MG63 (cell line): ENCODE results near the gene ZNF639. TPM values are rescaled to one million over a fixed set of nuclear protein-coding genes. Genes with fewer than 3 reads are reported as not detected.
"Not testable (repeated sequence)": the region's sequence is repeated elsewhere in the genome, so short reads cannot be mapped to it uniquely, and the experiment has no call there.

Source experiments
- DNase-seq: peaks from one replicate; pipeline ENCODE4 v3.0.0-alpha.2; 2020
- H3K27me3 ChIP-seq: fragments of 250-450 bp; sonication (Bioruptor Pico); 2 replicates; pipeline ENCODE4 v1.5.1; 2020; ENCODE audit warnings: mild to moderate bottlenecking, moderate library complexity
- H3K36me3 ChIP-seq: fragments of 250-450 bp; sonication (Bioruptor Pico); 2 replicates; pipeline ENCODE4 v1.5.1; 2020; ENCODE audit warnings: mild to moderate bottlenecking, moderate library complexity
- H3K4me3 ChIP-seq: fragments of 250-450 bp; sonication (Bioruptor Pico); 2 replicates; pipeline ENCODE4 v1.5.1; 2020; ENCODE audit warnings: mild to moderate bottlenecking, moderate library complexity
- H3K9me3 ChIP-seq: fragments of 250-450 bp; sonication (Bioruptor Pico); 2 replicates; pipeline ENCODE4 v1.5.1; 2020; ENCODE audit warnings: mild to moderate bottlenecking, moderate library complexity
- total RNA-seq: library from RNA; depleted of rRNA; stranded (reverse); fragments of >200 nt; shearing (Covaris generic); gene quantifications from 2 replicates; pipeline ENCODE4 v1.2.3, GENCODE V29; 2014; ENCODE audit warnings: low replicate concordance

Gene ZNF639
- total RNA-seq, 1 experiment from 2014 or later, result 89.9 TPM

DNA sequence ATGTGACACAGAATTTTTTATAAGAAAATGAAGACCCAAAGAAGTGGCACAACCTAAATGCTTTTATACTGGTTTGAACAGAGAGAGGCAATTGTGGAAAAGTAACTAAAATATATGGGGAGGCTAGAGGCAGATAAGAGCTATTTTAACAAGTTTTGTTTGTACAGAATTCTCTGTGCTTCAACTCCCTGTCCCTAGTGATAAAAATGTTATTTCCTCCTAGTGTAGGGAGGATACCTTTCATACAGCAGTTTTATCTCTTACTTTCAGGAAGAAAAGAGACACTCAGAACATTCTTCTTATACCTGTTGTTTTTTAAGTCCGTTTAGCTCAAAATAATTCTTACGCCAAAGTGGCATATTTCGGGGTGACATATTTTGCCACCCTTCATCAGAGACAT, 21.2 kb upstream of the ZNF639 start:
- Histone ChIP-seq H3K36me3 (no peaks in the 10 kb centered on the region), H3K9me3 (no peaks in the 10 kb centered on the region), H3K4me3 (no peak overlapping the region)

DNA sequence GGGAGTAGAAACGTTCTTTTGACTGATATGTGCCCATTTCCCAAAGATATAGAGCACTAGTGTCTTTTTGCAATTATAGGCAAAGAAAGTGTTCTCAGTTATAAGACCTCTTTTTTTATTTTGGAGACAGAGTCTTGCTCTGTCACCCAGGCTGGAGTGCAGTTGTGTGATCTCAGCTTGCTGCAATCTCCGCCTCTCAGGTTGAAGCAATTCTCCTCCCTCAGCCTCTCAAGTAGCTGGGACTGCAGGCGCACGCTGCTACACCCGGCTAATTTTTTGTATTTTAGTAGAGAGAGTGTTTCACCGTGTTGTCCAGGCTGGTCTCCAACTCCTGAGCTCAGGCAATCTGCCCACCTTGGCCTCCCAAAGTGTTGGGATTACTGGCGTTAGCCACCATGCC, 20.7 kb upstream of the ZNF639 start:
- Histone ChIP-seq H3K36me3 (no peaks in the 10 kb centered on the region), H3K27me3 (no peaks in the 10 kb centered on the region; the same call in 1 of the 2 replicates), H3K4me3 (no peak overlapping the region), H3K9me3 (no peaks in the 10 kb centered on the region)
- no peak for DNase-seq

More for the DNA sequence above, 21.2 kb upstream of the ZNF639 start:
- no peaks in the 10 kb centered on the region; the same call in 1 of the 2 replicates for H3K27me3 ChIP-seq
- DNase-seq, result no peak

DNA sequence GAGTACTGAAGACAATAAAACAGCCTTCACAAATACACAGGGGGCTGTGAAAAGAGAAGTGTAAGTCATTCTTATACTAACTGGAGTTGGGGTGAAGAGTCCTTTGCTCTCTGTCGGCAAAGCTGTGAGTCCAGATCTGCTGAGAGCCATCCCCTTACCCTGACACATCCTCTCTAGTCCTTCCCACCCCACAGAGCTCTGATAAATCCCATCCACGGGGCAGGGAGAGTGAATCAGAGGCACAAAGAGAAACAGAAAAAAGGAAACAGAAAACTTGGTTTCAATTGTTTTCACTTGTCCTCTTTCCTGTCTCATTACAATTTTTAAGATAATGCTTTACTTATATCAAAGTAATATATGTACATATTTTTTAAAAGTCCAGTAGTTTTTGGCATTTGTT, 18.2 kb upstream of the ZNF639 start:
- no peak for DNase-seq
- Histone ChIP-seq H3K9me3 (no peaks in the 10 kb centered on the region), H3K36me3 (no peaks in the 10 kb centered on the region), H3K4me3 (no peak overlapping the region), H3K27me3 (no peaks in the 10 kb centered on the region; the same call in 1 of the 2 replicates)

DNA sequence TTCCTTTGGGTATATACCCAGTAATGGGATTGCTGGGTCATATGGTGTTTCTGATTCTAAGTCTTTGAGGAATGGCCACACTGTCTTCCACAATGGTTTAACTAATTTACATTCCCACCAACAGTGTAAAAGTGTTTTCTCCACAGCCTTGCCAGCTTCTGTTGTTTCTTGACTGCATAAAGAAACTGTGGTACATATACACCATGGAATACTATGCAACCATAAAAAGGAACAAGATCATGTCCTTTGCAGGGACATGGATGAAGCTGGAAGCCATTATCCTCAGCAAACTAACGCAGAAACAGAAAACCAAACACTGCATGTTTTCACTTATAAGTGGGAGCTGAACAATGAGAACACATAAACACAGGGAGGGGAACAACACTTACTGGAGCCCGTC, 15.5 kb upstream of the ZNF639 start:
- not testable (repeated sequence) for H3K36me3 ChIP-seq, H3K4me3 ChIP-seq, H3K27me3 ChIP-seq, DNase-seq, H3K9me3 ChIP-seq

DNA sequence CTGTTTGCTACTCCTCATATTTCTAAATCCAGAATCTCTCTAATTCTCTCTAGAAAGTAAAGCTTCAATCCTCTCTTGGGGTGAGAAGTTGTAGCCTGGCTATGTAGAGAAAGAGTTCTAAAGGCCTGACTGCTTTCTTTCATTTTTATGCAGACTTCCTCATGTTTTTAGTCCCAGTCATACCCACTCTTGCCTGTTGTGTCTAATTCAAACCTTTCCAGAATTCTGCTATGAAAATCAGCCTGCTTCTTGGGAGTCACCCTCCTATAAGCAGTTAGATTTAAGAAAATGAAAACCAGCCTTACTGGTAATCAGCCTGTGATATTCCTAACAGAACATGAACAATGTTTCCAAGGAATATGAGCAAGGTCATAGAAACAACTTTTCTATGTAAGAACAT, 14.8 kb upstream of the ZNF639 start:
- Histone ChIP-seq H3K27me3 (peaks cover 3% of the 10 kb centered on the region), H3K9me3 (no peaks in the 10 kb centered on the region), H3K4me3 (no peak overlapping the region), H3K36me3 (no peaks in the 10 kb centered on the region)
- DNase-seq, result no peak

DNA sequence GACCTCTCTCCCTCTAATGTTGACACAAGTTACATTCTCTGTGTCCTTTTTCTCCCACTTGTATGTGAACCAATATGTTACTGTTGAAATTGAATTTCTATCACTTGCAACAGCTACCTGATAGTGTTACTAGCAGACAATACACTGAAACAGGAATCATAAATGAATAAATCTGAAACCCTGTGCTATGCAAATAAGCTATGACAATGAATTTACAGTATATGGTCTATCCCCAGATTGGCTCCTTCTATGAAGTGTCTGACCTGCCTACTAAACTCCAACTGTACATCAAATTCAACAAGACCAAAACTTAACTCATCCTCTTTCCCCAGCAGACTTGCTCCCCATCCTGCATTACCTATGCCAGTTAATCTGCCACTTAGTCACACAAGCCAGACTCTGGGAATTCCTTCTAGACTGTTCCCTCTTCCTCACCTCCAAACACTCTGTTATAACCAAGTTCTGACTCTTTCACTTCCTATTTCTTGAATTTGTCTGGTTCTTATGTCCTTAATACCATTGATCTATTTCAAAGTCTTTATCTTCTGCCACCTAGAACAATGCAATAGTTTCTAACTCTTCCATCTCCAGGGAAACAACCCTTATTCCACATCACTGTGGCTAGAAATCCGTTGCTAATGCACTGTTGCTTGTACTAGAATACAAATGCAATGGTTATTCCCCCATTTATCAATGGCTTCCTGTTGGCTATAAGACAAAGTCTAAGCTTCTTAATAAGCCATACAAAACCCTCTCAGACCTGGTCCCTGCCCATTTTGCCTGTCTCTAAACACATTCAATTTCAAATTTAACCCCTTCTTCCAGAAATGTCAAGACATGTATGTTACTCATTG, 13.4 kb upstream of the ZNF639 start:
- no peak overlapping the region for H3K4me3 ChIP-seq
- H3K36me3 ChIP-seq, result no peaks in the 10 kb centered on the region
- DNase-seq, result no peak
- H3K27me3 ChIP-seq, result peaks cover 3% of the 10 kb centered on the region; the same call in 1 of the 2 replicates
- no peaks in the 10 kb centered on the region for H3K9me3 ChIP-seq

DNA sequence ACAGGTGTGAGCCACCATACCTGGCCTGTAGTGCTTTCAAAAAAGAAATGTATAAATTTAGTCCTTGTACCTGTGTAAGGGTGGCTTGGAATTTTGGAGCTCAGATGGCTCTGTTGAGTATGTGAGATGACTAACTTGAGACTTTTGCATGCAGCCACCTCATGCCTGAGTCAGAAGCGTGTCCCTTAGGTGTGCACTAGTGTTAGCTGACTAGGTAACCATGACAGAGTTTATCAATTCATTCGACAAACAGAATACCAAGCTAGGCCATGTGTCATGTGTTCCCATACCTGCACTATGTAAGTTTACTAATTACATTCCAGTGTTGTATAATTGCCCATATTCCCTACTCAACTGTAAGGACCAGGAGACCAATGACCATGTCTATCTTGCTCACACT, 4.0 kb upstream of the ZNF639 start:
- DNase-seq, result no peak
- no peaks in the 10 kb centered on the region for H3K27me3 ChIP-seq
- H3K9me3 ChIP-seq, result no peaks in the 10 kb centered on the region
- 0 out of 2 replicates have a peak, but pooled peaks cover under 1% of the 10 kb centered on the region for H3K36me3 ChIP-seq
- H3K4me3 ChIP-seq, result no peak overlapping the region

DNA sequence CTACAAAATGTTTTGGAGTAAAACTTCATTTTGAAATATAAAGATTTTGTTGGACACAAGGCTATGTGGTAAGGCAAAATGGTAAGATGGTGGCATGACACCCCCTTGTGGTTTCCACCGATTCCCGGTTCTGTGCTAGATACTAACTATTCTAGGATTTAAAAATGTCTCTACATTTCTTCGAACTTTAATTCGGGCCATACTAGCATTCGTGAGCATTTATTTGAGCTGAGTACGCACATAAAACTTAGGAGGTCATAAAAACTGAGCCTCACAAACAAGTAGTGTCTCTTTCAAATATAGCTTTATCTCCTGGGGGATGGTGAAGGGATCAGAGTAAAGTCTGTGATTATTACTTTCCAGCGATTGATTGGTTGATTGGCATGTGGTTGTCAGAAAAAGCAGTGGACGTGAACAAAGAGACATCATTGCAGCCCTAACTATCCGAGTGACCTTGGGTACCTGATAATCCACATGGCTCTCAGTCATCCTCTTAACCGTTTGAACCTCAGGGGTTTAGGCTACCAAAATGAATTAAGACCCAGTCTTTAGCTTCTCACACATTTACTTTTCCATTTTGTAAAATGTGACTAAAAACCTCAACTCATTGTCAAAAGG, 1.1 kb upstream of the ZNF639 start:
- Histone ChIP-seq H3K27me3 (no peaks in the 10 kb centered on the region), H3K9me3 (no peaks in the 10 kb centered on the region), H3K4me3 (peak overlapping the region; percentile 89), H3K36me3 (peaks cover 28% of the 10 kb centered on the region)
- peak; percentile 55 for DNase-seq

DNA sequence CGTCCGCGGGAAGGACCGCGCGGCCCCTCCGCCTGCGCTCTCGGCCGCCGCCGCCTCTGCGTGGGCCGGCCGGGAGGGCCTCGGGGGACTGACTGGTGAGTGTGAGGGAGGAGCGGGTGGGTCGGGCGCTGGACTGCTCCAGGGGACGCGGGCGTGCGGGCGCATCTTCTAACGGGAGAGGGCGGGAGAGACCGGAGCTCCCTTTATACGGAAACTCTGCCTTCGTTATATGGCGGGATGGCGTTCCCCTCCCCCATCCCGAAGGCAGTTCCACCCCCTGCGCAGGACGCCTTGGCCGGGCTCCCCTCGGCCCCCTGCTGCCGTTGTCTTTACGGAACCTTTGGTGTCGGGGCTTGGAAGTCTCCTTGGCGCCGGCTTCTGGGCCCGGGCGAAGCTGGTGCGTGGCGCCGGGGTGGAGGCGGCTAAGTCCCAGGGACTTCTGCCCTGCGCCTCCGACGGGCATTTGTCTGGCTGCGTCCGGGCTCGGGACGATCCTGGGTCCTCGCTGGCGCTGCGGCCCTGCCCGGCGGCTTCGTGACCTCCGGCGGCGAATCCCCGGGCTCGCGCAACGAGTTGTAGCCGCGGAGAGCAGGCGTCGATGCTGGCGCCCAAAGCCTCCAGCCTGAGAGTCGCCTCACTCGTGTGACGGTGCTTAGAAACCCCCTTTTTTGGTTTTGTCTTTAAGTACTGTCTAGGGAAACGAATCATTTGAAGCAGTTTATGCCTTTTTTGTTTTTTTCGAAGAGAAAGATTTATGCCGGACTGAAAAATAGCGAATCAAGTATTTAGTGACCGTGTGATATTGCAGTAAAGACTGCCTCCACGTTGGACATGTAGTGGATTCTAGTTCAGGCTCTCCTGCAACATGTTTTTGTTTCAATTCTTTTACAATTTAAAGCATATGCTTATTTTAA, 623 bp downstream of the ZNF639 start:
- Histone ChIP-seq H3K36me3 (peaks cover 45% of the 10 kb centered on the region), H3K9me3 (no peaks in the 10 kb centered on the region), H3K27me3 (no peaks in the 10 kb centered on the region), H3K4me3 (peak overlapping the region; percentile 89)
- DNase-seq, result peak; percentile 80

DNA sequence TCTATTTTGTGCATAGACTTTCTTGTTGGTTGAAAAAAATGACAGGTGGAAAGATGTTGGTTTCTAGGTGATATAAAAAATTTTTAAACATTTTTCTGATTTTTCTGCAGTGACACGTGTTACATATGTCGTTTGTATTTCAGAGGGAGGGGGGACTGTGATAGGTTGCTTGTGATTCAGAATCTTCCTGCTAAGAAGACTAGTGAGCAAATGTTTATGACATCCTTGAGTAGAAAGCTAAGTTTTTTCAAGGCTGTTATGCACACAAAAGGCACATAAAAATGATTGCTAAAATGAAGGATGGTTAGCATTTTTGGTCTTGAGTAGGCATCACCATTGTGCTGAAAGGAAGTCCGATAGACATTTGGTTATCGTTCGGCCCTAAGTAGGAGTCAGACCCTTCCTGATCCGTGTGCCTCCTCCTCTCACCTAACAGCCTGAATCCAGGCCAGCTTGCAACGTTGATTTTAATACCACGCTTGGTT, 1.5 kb downstream of the ZNF639 start:
- no peaks in the 10 kb centered on the region for H3K9me3 ChIP-seq
- DNase-seq, result no peak
- H3K4me3 ChIP-seq, result peak overlapping the region; percentile 89

DNA sequence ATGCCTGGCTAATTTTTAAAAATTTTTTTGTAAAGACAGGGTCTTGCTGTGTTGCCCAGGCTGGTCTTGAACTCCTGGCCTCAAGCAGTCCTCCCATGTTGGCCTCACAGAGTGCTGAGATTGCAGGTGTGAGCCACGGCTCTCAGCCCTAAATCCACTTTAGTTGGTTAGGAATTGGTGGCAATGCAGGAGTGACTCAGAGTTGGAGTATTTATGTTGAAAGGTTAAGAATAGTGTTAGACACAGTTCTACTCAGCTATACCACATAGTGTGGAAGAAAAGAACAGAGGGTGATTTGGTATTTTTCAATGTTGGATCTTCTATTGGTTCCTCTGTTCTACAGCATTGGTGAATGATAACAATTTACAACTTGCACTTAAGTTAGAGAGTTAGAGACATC, 7.6 kb downstream of the ZNF639 start:
- DNase-seq, result no peak
- no peak overlapping the region for H3K4me3 ChIP-seq
- no peaks in the 10 kb centered on the region for H3K9me3 ChIP-seq
- peaks cover 96% of the 10 kb centered on the region for H3K36me3 ChIP-seq
- no peaks in the 10 kb centered on the region for H3K27me3 ChIP-seq

More for the DNA sequence above, 1.5 kb downstream of the ZNF639 start:
- no peaks in the 10 kb centered on the region for H3K27me3 ChIP-seq
- H3K36me3 ChIP-seq, result peaks cover 53% of the 10 kb centered on the region

DNA sequence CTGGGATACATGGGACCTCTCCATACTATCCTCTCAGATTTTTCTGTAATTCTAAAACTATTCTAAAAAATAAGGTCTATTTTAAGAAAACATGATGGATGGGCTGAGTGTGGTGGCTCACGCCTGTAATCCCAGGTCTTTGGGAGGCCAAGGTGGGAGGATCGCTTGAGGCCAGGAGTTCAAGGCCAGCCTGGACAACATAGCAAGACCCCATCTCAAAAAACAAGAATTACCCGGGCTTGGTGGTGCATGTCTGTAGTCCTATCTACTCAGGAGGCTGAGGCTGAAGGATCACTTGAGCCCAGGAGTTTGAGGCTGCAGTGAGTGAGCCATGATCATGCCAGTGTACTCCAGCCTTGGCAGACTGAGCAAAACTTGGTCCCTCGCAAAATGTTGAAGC, 9.4 kb downstream of the ZNF639 start:
- Histone ChIP-seq H3K9me3 (no peaks in the 10 kb centered on the region), H3K4me3 (no peak overlapping the region), H3K36me3 (peaks cover 91% of the 10 kb centered on the region), H3K27me3 (no peaks in the 10 kb centered on the region)
- no peak for DNase-seq

DNA sequence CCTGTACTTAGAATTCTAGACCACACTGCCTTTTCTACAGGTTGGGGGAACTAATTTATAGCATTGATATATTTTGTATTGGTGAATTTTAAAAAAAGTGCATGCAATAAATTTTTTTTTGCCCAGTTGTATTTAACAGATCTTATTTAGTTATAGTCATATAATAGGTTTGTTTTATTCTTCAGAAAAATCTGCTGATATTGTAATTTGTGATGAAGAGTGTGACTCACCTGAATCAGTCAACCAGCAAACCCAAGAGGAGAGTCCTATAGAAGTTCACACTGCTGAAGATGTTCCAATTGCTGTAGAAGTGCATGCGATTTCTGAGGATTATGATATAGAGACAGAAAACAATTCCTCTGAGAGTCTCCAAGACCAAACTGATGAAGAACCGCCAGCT, 10.3 kb downstream of the ZNF639 start:
- no peak for DNase-seq
- H3K36me3 ChIP-seq, result peaks cover 90% of the 10 kb centered on the region
- H3K9me3 ChIP-seq, result no peaks in the 10 kb centered on the region
- H3K4me3 ChIP-seq, result no peak overlapping the region
- no peaks in the 10 kb centered on the region for H3K27me3 ChIP-seq

DNA sequence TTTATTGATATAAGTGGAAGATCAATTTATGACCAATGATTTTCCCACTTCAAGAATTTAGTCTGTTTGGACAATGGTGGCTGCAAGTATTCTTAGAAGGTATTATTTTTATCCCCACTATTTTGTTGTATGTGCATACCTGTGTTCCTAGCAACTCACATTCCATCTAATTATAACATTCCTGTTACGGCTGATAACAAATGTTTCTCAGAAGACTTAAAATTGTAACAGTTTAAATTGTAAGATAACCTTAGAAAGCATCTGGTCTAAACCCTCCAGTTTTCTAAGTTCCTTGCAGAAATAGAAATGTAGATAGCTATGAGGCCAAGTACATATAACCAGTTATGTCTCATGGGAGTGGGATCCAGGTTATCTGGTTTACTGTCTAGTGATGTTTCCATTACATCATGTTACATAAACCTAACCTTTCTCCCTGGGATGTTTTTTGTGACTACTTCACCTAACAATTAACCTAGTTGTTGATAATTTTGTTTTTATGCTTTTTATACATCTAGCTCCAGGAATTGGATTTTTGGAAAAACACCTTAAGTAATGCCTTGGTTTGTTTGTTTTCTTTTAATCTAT, 13.6 kb downstream of the ZNF639 start:
- Histone ChIP-seq H3K27me3 (no peaks in the 10 kb centered on the region), H3K9me3 (no peaks in the 10 kb centered on the region), H3K4me3 (no peak overlapping the region), H3K36me3 (peaks cover 59% of the 10 kb centered on the region)
- no peak for DNase-seq

DNA sequence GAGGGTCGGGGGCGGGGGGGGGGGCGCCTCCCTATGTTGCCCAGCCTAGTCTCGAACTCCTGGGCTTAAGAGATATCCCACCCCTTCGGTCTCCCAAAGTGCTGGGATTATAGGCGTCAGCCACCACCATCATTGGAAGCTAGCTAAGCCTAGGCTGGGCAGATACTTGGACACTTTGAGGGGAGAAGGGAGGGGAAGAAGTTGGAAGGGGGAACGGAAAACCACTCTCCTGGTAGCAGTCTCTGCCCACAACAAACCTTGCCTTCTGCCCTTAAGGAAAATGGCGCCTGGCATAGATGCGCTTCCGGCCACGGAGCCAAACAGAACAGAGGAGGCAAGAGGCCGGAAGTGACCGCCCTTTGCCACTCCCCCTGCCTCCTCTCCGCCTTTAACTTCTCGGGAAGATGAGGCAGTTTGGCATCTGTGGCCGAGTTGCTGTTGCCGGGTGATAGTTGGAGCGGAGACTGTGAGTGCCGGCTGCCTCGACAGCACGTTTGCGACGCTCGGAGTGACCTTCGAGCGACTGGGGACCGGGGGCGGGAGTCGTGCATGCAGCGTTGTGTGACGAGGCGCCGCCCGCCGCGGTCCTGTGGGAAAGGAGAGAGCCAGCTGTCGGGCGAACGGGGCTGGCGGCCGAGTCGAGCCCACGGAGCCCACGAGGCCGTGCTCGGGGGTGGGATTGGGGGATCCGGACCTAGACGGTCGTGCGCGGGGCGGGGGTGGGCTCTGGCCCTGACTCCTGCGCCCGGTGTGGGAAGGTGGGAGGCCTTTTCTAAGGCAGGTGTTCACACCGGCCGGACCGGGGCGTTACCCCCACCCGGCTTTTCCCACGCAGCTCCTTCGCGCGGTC, 24.7 kb downstream of the ZNF639 start, which contains the start of gene MFN1:
Gene MFN1 (plus strand): TSS at position 365 of the 850 bp plus-strand sequence. CDS start 1,143 bp downstream, outside the sequence.
- DNase-seq, result peak; percentile 96
- peaks cover 19% of the 10 kb centered on the region for H3K36me3 ChIP-seq
- peak within 1 kb of the TSS; percentile 89 for H3K4me3 ChIP-seq
- H3K9me3 ChIP-seq, result no peaks in the 10 kb centered on the region
- no peaks in the 10 kb centered on the region for H3K27me3 ChIP-seq
